Measurements from ENCODE around the gene N4BP2L1.
"Not testable (repeated sequence)": the region's sequence is repeated elsewhere in the genome, so short reads cannot be mapped to it uniquely, and the experiment has no call there.

Gene N4BP2L1

DNA sequence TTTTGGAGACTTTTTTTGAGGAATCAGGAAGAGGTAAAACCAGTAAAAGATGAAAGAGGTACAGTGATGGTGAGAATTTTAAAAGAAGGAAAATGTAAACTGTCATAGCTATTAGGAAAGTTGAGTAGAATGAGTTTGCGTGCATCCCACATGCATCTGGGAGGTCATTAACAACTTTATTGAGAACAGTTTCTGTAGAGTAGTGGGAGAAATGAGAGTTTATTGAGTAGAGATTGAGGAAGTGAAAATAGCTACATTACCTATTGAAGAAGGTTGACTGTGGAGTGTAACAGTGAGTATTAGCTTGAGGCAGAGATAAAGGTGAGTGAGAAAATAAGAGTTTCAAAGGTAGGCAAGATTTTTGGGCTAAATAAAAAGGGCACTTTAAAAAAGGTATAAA is 73.9 kb downstream of the N4BP2L1 start:
- TF ChIP-seq, protein P1, sequence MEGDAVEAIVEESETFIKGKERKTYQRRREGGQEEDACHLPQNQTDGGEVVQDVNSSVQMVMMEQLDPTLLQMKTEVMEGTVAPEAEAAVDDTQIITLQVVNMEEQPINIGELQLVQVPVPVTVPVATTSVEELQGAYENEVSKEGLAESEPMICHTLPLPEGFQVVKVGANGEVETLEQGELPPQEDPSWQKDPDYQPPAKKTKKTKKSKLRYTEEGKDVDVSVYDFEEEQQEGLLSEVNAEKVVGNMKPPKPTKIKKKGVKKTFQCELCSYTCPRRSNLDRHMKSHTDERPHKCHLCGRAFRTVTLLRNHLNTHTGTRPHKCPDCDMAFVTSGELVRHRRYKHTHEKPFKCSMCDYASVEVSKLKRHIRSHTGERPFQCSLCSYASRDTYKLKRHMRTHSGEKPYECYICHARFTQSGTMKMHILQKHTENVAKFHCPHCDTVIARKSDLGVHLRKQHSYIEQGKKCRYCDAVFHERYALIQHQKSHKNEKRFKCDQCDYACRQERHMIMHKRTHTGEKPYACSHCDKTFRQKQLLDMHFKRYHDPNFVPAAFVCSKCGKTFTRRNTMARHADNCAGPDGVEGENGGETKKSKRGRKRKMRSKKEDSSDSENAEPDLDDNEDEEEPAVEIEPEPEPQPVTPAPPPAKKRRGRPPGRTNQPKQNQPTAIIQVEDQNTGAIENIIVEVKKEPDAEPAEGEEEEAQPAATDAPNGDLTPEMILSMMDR (IDR thresholded peaks at IDR 0.05; ENCODE audit: low read depth, low read length, missing control alignments) = no peak
- no peak overlapping the region for H3K4me3 ChIP-seq (ENCODE audit: low read depth, low read length)
- DNase-seq (ENCODE audit: low read depth) = no peak
- in situ Hi-C loops (cut with HindIII; ENCODE audit: low sequenced_read_pairs) = no loop called here

DNA sequence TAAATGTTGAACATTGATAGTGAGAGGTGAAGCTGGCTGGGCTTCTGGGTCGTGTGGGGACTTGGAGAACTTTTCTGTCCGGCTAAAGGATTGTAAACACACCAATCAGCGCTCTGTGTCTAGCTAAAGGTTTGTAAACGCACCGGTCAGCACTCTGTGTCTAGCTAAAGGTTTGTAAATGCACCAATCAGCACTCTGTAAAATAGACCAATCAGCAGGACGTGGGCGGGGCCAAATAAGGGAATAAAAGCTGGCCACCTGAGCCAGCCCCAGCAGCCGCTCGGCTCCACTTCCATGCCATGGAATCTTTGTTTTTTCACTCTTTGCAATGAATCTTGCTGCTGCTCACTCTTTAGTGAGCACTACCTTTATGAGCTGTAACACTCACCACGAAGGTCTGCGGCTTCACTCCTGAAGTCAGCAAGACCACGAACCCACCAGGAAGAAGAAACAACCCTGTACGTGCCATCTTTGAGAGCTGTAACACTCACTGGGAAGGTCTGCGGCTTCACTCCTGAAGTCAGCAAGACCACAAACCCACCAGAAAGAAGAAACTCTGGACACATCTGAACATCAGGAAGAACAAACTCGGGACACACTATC is 77.0 kb downstream of the N4BP2L1 start:
- H3K4me3 ChIP-seq (ENCODE audit: low read depth, low read length); in situ Hi-C loops (cut with HindIII; ENCODE audit: low sequenced_read_pairs); DNase-seq (ENCODE audit: low read depth): not testable (repeated sequence)

Data from astrocyte of the cerebellum (primary cell).